ENCODE results near the gene SLC38A9.
A peak's percentile ranks its signal among the peaks of the same experiment; 100 is the strongest.

DNA sequence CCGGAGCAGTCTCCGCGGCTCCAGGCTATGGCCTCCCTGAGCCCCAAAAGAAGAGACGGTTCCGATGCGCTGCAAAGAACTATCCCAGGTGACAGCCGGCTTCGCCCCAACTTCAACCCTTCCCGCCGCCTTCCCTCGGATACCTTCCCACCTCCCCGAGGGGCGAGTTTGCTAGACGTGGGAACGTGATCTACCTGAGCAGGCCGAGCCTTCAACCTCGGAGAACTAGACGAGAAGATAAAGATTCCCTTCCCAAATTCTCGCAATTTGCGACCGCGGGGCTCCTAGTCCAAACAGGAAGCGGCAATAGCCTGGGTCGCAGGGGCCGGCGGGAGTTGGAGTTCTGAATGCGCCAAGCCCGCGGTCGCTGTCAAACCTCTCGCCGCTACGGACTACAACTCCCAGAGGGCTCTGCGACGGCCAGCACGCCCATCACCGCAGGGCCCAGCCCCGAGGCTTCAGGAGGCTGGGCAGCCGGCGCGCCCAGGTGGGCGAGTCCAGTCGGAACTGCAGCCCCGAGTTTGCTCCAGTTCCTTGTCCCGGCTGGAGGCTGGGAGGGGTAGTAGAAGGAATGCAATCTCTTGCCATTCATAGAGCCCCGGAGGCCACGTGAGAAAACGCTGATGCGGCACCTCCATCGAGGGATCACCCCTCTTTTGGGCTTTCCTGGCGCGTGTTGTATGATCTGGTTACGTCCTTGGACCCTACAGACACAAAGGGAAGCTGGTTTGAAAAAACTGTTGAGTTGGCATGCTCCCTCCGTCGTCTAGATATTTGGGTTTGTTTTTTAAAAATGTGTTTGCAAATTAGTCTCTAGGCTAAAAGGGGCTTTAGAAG lies at the start of gene SLC38A9:
- TF ChIP-seq, protein P1, sequence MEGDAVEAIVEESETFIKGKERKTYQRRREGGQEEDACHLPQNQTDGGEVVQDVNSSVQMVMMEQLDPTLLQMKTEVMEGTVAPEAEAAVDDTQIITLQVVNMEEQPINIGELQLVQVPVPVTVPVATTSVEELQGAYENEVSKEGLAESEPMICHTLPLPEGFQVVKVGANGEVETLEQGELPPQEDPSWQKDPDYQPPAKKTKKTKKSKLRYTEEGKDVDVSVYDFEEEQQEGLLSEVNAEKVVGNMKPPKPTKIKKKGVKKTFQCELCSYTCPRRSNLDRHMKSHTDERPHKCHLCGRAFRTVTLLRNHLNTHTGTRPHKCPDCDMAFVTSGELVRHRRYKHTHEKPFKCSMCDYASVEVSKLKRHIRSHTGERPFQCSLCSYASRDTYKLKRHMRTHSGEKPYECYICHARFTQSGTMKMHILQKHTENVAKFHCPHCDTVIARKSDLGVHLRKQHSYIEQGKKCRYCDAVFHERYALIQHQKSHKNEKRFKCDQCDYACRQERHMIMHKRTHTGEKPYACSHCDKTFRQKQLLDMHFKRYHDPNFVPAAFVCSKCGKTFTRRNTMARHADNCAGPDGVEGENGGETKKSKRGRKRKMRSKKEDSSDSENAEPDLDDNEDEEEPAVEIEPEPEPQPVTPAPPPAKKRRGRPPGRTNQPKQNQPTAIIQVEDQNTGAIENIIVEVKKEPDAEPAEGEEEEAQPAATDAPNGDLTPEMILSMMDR (IDR thresholded peaks at IDR 0.05): no peak
- TF ChIP-seq, protein P2, sequence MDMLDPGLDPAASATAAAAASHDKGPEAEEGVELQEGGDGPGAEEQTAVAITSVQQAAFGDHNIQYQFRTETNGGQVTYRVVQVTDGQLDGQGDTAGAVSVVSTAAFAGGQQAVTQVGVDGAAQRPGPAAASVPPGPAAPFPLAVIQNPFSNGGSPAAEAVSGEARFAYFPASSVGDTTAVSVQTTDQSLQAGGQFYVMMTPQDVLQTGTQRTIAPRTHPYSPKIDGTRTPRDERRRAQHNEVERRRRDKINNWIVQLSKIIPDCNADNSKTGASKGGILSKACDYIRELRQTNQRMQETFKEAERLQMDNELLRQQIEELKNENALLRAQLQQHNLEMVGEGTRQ (IDR thresholded peaks at IDR 0.05): no peak
- TF ChIP-seq, protein P3, sequence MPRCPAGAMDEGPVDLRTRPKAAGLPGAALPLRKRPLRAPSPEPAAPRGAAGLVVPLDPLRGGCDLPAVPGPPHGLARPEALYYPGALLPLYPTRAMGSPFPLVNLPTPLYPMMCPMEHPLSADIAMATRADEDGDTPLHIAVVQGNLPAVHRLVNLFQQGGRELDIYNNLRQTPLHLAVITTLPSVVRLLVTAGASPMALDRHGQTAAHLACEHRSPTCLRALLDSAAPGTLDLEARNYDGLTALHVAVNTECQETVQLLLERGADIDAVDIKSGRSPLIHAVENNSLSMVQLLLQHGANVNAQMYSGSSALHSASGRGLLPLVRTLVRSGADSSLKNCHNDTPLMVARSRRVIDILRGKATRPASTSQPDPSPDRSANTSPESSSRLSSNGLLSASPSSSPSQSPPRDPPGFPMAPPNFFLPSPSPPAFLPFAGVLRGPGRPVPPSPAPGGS (IDR thresholded peaks at IDR 0.05): peak; percentile 61; the same call in 1 of the 3 replicates
- TF ChIP-seq, protein P4, sequence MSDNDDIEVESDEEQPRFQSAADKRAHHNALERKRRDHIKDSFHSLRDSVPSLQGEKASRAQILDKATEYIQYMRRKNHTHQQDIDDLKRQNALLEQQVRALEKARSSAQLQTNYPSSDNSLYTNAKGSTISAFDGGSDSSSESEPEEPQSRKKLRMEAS (IDR thresholded peaks at IDR 0.05): peak; percentile 80
- TF ChIP-seq SREBF2 (IDR thresholded peaks at IDR 0.05) (no peak), FOSL2 (IDR thresholded peaks at IDR 0.05) (no peak), FOSL2 (CRISPR knock-in tag; IDR thresholded peaks at IDR 0.05) (no peak), POLR2A (IDR thresholded peaks at IDR 0.05; ENCODE audit: low read length) (peak; percentile 85), MAFK (IDR thresholded peaks at IDR 0.05; ENCODE audit: partially characterized antibody) (peak; percentile 97), EHMT2 (IDR thresholded peaks at IDR 0.05; ENCODE audit: low read depth) (no peak), CEBPB (IDR thresholded peaks at IDR 0.05) (no peak)
- TF ChIP-seq, protein P5, sequence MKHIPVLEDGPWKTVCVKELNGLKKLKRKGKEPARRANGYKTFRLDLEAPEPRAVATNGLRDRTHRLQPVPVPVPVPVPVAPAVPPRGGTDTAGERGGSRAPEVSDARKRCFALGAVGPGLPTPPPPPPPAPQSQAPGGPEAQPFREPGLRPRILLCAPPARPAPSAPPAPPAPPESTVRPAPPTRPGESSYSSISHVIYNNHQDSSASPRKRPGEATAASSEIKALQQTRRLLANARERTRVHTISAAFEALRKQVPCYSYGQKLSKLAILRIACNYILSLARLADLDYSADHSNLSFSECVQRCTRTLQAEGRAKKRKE (CRISPR knock-in tag; IDR thresholded peaks at IDR 0.05; ENCODE audit: low read depth): no peak

Data from A549 (cell line).